MM.1S (cell line): ENCODE measurements around the gene ETNK1.

ENCODE experiments used
- DNase-seq: peaks from one replicate; pipeline ENCODE4 v3.0.0-alpha.2; 2015
- H2AFZ ChIP-seq: fragments of 300-600 bp; sonication (generic); 2 replicates; pipeline ENCODE4 v1.6.0; 2016; ENCODE audit warnings: antibody characterized with exemption, low read length
- H3F3A ChIP-seq: fragments of 300-600 bp; sonication (generic); 2 replicates; pipeline ENCODE4 v1.6.1; 2016; ENCODE audit warnings: mild to moderate bottlenecking, antibody characterized with exemption, low read length, moderate library complexity, mixed read lengths; ENCODE audit not compliant: insufficient read depth
- H3K27ac ChIP-seq: fragments of 300-600 bp; sonication (generic); 2 replicates; pipeline ENCODE4 v1.5.1; 2016; ENCODE audit warnings: mild to moderate bottlenecking, low read length
- H3K27me3 ChIP-seq: fragments of 300-600 bp; sonication (generic); replicated peaks from 2 replicates; pipeline ENCODE4 v1.6.0; 2016; ENCODE audit warnings: low read length; ENCODE audit not compliant: insufficient read depth
- H3K36me3 ChIP-seq: fragments of 300-600 bp; sonication (generic); replicated peaks from 2 replicates; pipeline ENCODE4 v1.6.1; 2016; ENCODE audit warnings: mild to moderate bottlenecking, low read length, mixed read lengths; ENCODE audit not compliant: insufficient read depth
- H3K4me1 ChIP-seq: fragments of 300-600 bp; sonication (generic); 2 replicates; pipeline ENCODE4 v1.6.1; 2016; ENCODE audit warnings: low read length, mixed read lengths
- H3K4me2 ChIP-seq: fragments of 300-600 bp; sonication (generic); 2 replicates; pipeline ENCODE4 v1.6.0; 2016; ENCODE audit warnings: low read depth, low read length
- H3K4me3 ChIP-seq: fragments of 300-600 bp; sonication (generic); 2 replicates; pipeline ENCODE4 v1.5.1; 2016; ENCODE audit warnings: low read length, mixed read lengths
- H3K79me2 ChIP-seq: fragments of 300-600 bp; sonication (generic); 2 replicates; pipeline ENCODE4 v1.6.1; 2016; ENCODE audit warnings: mixed run types, low read length, mixed read lengths
- H3K9ac ChIP-seq: fragments of 300-600 bp; sonication (generic); 2 replicates; pipeline ENCODE4 v1.6.1; 2016; ENCODE audit warnings: low read length, mixed read lengths
- H3K9me2 ChIP-seq: fragments of 300-600 bp; sonication (generic); replicated peaks from 2 replicates; pipeline ENCODE4 v1.6.1; 2016; ENCODE audit warnings: mild to moderate bottlenecking, low read length, mixed read lengths; ENCODE audit not compliant: insufficient read depth
- H3K9me3 ChIP-seq: fragments of 300-600 bp; sonication (generic); replicated peaks from 2 replicates; pipeline ENCODE4 v1.6.1; 2016; ENCODE audit warnings: mild to moderate bottlenecking, low read length, mixed read lengths; ENCODE audit not compliant: insufficient read depth
- H4K20me1 ChIP-seq: fragments of 300-600 bp; sonication (generic); 2 replicates; pipeline ENCODE4 v1.6.1; 2016; ENCODE audit warnings: mild to moderate bottlenecking, low read length, moderate library complexity, mixed read lengths; ENCODE audit not compliant: insufficient read depth
- EZH2 ChIP-seq: fragments of 300-600 bp; sonication (generic); optimal IDR thresholded peaks from 2 replicates; pipeline ENCODE3; 2017; ENCODE audit warnings: low read depth, mild to moderate bottlenecking, antibody characterized with exemption, low read length, mixed read lengths
- EZH2phosphoT487 ChIP-seq: fragments of 300-600 bp; sonication (generic); IDR thresholded peaks from 2 replicates; pipeline ENCODE4 v1.6.1; 2018; ENCODE audit warnings: antibody characterized with exemption, low read length
- TF ChIP-seq, protein P1 (sequence below): fragments of 300-600 bp; sonication (generic); IDR thresholded peaks from 2 replicates; pipeline ENCODE4 v1.5.1; 2016; ENCODE audit warnings: antibody characterized with exemption, low read length, mixed read lengths

ETNK1 gene

DNA sequence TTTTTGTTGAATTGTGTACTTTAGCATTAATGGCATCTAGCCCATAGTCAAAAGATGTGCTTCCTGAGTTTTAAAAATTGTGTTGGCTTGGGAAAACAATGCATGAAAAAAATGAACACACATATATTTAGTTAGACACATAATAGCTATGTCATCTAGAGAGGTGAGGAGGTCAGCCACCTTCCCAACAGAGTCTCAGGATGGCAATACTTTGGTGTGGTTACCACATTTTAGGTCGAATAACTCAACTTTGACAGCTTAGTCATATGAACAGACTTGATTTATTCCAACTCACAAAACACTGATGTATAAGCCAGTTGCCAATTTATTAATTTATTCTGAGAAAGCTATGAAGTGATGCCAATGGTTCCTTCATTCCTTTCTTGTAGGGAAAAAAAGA, 114.0 kb downstream of the ETNK1 start:
- H3K27me3 ChIP-seq, result no peaks in the 10 kb centered on the region
- no peaks in the 10 kb centered on the region for H3K9me3 ChIP-seq
- H3K79me2 ChIP-seq, result no peaks in the 10 kb centered on the region
- H3K9ac ChIP-seq, result no peak overlapping the region
- TF ChIP-seq EZH2phosphoT487, result no peak
- TF ChIP-seq EZH2, result no peak
- TF ChIP-seq, protein P1, sequence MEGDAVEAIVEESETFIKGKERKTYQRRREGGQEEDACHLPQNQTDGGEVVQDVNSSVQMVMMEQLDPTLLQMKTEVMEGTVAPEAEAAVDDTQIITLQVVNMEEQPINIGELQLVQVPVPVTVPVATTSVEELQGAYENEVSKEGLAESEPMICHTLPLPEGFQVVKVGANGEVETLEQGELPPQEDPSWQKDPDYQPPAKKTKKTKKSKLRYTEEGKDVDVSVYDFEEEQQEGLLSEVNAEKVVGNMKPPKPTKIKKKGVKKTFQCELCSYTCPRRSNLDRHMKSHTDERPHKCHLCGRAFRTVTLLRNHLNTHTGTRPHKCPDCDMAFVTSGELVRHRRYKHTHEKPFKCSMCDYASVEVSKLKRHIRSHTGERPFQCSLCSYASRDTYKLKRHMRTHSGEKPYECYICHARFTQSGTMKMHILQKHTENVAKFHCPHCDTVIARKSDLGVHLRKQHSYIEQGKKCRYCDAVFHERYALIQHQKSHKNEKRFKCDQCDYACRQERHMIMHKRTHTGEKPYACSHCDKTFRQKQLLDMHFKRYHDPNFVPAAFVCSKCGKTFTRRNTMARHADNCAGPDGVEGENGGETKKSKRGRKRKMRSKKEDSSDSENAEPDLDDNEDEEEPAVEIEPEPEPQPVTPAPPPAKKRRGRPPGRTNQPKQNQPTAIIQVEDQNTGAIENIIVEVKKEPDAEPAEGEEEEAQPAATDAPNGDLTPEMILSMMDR, result no peak
- no peaks in the 10 kb centered on the region for H3K36me3 ChIP-seq
- no peak overlapping the region for H3K4me2 ChIP-seq
- peaks cover 4% of the 10 kb centered on the region for H3F3A ChIP-seq
- H2AFZ ChIP-seq, result no peak overlapping the region
- H3K9me2 ChIP-seq, result no peaks in the 10 kb centered on the region
- H3K27ac ChIP-seq, result no peak overlapping the region
- DNase-seq, result no peak
- peaks cover 15% of the 10 kb centered on the region for H3K4me1 ChIP-seq
- no peak overlapping the region for H3K4me3 ChIP-seq
- H4K20me1 ChIP-seq, result no peaks in the 10 kb centered on the region
